DOHH2 (cell line): ENCODE measurements around the gene SKAP1.

ENCODE experiments used
- CTCF ChIP-seq: fragments of 200-600 bp; sonication (generic); IDR thresholded peaks from one replicate; pipeline ENCODE4 v1.5.1; 2014; ENCODE audit warnings: antibody characterized with exemption, mild to moderate bottlenecking, low read depth, low read length; ENCODE audit not compliant: poor library complexity, severe bottlenecking
- EZH2phosphoT487 ChIP-seq: fragments of 200-600 bp; sonication (generic); IDR thresholded peaks from 2 replicates; pipeline ENCODE4 v1.6.1; 2017; ENCODE audit warnings: borderline replicate concordance, mild to moderate bottlenecking, antibody characterized with exemption, low read length, moderate library complexity, mixed read lengths

DNA sequence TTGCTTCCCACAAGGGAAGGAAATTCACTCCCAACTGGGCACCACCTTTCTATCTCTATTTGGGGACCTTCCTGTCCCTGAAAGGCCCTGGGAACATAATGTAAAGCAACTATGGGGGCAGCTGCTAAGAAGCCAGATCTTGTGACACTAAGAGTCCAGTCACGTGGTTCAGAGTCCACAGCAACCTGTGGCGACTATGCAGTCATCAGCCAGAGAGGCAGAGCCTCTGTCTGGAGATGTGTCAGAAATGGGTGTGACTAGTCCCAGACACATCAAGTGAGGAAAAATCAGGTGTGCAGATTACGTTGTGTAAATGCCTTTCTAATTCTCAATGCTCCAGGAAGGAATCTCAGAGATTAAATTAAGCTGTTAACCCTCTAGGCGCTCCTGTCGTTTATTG lies 26.6 kb upstream of the SKAP1 start:
- no peak for TF ChIP-seq CTCF
- no peak for TF ChIP-seq EZH2phosphoT487
